GM12801 (cell line): Measurements from ENCODE around the gene KIF26B.

Experiments used
- TF ChIP-seq, protein P1 (sequence below): IDR thresholded peaks from one replicate; pipeline ENCODE4 v1.5.1; 2011; ENCODE audit warnings: control low read depth; ENCODE audit not compliant: insufficient read length; ENCODE audit errors: extremely low read depth

KIF26B gene

GRCh38 chr1:245247801-245248200 lies 93.0 kb downstream of the KIF26B start:
- TF ChIP-seq, protein P1, sequence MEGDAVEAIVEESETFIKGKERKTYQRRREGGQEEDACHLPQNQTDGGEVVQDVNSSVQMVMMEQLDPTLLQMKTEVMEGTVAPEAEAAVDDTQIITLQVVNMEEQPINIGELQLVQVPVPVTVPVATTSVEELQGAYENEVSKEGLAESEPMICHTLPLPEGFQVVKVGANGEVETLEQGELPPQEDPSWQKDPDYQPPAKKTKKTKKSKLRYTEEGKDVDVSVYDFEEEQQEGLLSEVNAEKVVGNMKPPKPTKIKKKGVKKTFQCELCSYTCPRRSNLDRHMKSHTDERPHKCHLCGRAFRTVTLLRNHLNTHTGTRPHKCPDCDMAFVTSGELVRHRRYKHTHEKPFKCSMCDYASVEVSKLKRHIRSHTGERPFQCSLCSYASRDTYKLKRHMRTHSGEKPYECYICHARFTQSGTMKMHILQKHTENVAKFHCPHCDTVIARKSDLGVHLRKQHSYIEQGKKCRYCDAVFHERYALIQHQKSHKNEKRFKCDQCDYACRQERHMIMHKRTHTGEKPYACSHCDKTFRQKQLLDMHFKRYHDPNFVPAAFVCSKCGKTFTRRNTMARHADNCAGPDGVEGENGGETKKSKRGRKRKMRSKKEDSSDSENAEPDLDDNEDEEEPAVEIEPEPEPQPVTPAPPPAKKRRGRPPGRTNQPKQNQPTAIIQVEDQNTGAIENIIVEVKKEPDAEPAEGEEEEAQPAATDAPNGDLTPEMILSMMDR, result no peak

DNA sequence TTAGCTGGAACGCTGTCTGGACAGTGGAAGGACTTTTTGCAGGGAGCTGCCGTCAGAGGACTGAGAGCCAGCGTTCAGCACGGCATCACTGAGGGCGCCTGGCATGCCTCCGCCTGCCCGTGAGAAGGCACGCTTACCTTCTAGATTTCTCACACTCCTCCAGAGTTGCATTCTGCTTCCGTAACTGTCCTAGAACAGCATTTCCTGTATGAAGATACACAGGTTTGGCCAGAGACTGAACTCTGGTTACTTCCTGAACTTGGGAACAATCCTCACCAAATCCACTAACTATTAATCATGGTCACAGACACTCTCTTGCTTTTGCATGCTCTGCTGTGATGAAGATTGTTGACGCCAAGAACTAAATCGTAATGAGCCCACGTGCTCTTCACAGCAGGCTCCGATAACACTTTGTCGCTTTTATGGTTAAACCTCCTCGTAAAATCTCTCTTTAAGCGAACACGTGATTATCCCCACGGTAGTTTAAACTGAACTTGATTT lies 93.5 kb downstream of the KIF26B start:
- TF ChIP-seq, protein P1, result no peak

- TF ChIP-seq, protein P1, result no peak
These were observed 101.0 kb downstream of the KIF26B start for GRCh38 chr1:245255783-245256182.

- TF ChIP-seq, protein P1, result no peak
These were observed 101.7 kb downstream of the KIF26B start for GRCh38 chr1:245256528-245256927.

DNA sequence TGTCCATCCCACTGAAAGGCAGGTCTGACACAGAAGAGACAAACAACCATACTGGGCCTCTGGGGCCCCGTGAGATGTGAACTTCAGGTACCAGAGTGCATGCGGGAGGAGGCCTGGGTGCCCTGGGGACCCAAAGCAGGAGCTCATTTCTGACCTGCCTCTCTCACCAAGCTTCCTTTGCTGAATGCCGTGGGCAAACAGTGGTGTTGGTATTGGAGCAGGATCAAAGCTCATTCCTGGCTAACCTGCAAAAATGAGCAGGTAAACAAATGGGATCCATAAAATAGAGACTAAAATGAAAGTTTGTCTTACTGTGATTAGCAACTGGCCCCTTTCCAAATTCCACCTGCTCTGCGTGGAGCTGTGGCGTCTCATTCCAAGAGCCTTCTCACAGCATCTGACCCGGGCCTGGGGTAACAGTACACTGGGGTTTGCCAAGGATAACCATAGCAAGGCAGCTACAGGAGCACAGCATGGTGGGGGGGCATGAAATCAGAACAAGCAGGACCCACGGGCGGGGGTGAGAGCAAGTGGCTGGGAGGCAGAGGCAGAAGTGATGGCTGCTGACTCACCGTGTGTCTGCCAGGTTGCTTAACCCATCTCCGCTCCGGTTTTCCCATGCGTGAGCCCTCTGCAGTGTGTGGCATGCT lies 103.6 kb downstream of the KIF26B start:
- TF ChIP-seq, protein P1, result no peak

DNA sequence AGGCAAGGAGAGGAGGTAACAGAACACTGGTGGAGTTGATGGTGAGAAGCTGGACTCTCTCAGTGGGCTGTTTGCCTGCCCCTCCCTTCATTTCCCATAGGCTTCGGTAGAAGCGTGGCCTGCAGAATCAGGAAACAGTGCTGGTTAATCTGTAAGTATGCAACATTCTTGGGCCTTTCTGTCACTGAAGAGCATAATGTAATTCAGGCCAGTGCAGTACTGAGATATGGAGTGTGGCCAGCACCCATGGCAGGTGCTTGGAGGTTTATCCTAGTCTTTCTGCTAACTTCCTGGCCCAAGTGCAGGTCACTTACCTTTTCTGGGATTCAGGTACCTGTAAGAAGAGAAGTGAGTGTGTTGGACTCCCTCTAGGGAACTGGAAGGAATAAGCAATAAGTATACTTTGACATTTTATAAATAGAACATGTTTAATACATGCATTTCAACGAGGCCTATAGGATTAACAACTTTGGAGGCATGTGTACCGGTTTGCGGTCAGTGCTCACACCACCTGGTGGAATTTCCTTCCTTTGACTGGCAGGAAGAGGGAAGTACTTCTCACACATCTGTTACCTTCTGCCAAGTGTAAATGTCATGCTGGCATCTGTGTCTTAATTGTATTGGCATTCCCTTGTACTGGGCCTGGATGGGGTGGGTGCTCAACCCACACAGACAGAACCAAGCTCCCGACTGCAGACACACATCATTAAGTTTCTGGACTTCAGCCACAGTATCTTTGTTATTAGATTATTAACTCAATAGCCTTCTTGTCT lies 105.5 kb downstream of the KIF26B start:
- TF ChIP-seq, protein P1, result no peak

GRCh38 chr1:245260883-245261282 lies 106.1 kb downstream of the KIF26B start:
- TF ChIP-seq, protein P1, result no peak
